Activated CD4-positive, alpha-beta T cell treated with anti-CD3 and anti-CD28 coated beads, Interleukin-2, amount 50 U/mL, for 1 hour (primary cell): ENCODE data around the gene COX15.
"Not testable (repeated sequence)": the region's sequence is repeated elsewhere in the genome, so short reads cannot be mapped to it uniquely, and the experiment has no call there.

Source experiments
- DNase-seq: peaks from one replicate; pipeline ENCODE4 v3.0.0-alpha.2; 2020

Gene COX15

GRCh38 chr10:99732033-99732842, at the start of gene COX15, which contains the start of gene CUTC:
Gene COX15 (minus strand): TSS chr10:99732127. CDS start chr10:99732049, 78 bp downstream.
Gene CUTC (plus strand): TSS chr10:99732234. CDS start chr10:99732349, 115 bp downstream.
- DNase-seq, result peak; percentile 93

DNA sequence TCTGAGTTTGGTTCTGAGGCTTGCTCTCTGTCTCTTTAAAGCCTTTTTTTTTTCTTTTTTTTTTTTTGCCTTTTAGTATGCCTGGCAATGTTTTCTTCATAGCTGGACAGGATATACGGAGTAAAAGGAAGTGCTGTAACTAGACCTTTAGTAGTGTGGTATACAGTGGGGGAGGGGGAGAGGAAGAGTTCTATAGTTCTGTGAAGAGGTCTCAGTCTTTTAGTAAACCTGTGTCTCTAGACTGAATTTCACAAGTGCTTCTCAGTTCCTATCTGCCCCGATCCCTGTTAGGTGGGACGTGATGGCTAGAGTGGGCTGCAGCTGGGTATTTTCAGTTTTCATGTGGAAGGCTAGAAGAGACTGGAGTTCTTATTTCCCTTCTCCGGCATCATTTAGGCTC, 47.4 kb upstream of the COX15 start:
- DNase-seq, result no peak

GRCh38 chr10:99777918-99778714, 46.2 kb upstream of the COX15 start:
- no peak for DNase-seq

DNA sequence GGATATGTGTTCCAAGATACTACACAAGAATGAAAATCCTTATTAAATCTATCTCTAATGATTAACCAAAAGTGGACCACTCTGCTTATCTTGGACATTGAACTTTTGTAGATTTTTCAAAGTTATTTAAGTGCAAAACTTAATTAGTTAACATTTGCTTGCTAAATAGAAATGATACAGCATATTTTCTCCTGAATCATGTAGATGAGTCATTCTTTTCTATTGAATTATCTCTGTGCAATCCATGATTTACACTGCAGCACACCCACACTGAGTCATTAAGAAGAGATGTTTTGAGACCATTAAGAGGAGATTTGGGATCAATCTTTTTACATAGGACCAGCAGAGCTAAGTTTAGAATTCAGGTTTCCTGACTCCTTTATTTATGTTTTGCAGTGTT, 43.9 kb upstream of the COX15 start:
- DNase-seq, result no peak

DNA sequence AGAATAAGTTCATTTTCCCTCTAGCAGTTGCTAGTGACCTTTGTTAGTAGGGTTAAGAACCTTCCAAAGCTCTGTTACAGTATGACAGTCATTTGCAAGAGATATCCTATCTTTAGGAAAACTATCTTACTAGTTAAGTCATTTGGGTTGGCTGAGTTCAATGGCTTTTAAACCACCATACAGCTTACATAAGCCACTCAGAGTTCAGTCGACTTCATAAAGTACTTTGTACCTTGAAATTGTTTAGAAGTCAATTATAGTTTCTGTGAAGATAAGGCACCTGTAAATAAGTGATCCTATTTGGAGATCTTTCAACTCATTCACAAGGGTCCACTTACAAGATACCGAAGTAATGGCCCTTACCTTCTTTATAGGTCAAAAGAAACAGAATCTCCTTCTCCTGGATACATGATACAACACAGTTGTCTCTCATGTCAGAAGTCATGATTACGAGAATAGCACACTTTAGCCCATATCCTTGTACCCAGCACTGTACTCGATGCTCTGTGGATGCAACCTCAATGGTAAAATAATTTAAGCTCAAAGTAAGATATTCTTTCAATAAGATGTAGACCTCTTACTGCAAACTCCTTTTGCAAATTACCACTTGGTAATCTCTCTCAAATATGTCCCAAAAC, 38.6 kb upstream of the COX15 start:
- DNase-seq, result no peak

DNA sequence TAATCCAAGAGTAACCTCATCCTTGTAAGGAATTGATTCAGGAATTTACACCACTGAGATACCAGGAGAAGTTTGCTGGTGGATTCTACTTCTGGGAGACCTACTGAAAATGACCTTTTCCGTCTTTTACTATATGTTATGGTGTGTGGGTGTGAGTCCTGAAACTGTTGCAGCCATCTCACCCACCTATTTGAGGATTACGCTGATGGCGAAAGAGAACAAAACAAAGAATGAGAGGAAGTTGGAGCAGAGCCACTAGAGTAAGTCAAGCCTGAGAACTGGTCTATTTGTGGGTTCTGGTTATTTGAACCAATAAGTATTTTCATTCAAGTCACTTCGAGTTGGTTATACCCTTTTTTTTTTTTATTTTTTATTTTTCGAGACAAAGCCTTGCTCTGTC, 37.8 kb upstream of the COX15 start:
- DNase-seq, result no peak

- no peak for DNase-seq
Observed at GRCh38 chr10:99768556-99768955, 36.6 kb upstream of the COX15 start.

- no peak for DNase-seq
Observed at GRCh38 chr10:99767901-99768300, 36.0 kb upstream of the COX15 start.

DNA sequence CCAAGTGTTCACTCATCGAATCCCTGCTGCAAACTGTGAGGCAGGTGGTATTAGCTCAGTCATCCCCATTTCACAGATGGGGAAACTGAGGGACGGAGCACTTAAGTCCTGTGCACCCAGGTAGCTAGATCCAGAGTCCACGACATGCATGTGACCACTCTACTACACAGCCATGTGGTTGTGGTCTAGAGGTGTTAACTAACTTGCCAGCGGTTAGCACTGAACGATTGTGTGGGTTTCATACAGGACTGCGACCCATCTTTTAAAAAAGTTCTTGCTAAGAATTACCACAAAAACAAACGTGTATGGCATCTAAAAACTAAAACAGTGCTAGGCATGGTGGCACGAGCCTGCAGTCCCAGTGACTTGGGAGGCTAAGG, 34.4 kb upstream of the COX15 start:
- DNase-seq, result no peak

DNA sequence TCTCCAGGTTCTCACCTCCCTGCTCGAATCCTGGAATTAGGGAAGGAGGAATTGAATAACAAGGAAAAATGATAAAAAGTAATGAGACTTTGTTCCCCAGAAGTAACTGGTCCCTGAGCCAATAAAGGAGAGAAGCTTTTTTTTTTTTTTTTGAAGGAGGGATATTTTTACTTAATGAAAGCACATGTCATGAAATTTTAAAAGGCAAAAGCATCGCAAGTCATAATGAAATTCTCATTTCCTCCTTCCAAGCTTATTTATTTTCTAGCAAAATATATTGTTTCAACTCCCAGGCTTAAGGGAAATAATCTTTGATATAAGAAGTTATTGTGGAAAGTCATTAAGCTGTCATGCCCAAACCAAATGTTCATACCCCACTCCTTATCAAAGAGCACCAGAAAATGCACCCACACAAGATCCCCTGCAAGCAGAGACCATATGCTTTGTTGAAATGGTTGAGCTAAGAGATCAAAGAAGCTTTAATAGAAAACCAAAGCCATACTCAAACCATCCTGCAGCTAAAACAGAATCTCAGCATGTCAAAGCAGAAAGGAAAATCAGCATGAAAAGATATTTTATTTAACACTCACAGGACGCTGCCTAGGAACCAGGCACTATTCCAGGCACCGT, 33.9 kb upstream of the COX15 start:
- no peak for DNase-seq

DNA sequence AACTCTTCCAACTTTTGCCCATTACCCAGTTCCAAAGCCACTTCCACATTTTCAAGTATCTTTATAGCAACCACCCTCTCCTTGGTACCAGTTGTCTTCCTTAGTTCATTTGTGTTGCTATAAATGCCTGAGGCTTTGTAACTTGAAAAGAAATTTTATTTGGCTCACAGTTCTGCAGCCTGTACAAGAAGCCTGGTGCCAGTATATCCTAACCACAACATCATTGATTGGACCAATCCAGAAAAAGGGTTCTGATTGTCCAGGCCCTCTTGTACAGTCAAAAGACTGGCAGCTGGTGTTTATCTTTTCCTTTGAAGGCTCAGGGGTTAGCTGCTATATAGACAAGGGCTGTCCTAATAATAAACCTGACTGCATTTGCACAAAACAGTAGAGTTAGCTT, 29.4 kb upstream of the COX15 start:
- no peak for DNase-seq

DNA sequence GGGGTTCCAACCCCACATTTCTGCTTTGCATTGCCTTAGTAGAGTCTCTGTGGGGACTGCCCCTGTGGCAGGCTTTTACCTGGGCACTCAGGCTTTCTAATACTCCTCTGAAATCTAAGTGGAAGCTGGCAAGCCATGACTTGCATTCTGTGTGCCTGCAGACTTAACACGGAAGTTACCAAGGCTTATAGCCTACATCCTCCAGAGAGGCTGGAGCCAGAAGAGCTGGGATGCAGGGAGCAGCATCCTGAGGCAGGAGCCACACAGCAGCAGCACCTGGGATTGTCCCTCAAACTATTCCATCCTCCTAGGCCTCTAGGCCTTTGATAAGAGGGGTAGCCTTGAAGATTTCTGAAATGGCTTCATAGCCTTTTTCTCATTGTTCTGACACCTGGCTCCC, 28.4 kb upstream of the COX15 start:
- DNase-seq, result no peak

DNA sequence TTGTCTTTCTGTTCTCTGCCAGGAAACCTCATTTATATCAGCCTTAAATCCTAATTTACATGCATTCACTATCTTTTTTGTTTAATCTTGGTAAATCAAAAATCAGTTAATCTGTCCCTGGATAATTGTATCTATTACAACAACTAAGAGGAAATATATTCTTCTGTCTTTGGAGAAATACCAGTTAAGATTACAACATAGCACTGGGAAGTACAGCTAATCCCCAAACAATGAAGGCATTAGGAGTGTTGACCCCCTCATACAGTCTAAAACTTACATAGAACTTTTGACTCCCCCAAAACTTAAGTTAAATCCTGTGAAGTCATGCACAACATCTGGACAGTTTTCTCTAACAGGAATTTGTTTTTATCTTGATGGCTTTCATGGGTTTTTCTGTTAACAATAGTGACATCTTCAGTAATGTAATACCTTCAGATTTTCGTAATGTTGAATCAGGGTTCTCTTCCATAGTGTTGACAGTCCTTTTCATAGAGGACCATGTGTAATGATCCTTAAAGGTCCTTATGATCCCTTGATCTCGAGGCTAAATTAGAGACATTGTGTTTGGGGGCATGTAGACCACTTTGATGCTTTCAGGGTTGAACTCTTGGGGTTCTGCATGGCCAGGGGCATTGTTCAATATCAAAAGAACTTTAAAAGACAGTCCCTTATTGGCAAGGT, 26.4 kb upstream of the COX15 start:
- no peak for DNase-seq

GRCh38 chr10:99756159-99756558, 24.2 kb upstream of the COX15 start:
- no peak for DNase-seq

DNA sequence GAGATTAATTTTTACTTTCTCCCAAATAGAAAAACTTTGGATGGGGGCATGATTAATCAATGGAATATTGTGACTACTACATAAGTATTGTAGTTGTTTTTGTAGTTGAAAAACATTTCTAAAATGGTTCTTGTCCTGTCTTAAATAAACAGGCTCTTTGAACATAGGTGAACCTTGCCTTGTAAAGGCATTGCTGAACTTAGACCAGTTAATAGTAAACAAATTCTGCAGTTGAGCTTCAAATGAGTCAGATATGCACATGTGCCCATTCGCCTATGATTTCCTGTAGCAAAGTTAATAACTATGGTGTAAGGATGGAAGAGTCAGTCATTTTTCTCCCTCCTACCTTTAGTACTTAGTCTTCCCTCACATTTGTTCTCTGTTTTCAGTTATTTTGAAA, 22.7 kb upstream of the COX15 start:
- no peak for DNase-seq

GRCh38 chr10:99750641-99751040, 18.7 kb upstream of the COX15 start:
- DNase-seq, result no peak

DNA sequence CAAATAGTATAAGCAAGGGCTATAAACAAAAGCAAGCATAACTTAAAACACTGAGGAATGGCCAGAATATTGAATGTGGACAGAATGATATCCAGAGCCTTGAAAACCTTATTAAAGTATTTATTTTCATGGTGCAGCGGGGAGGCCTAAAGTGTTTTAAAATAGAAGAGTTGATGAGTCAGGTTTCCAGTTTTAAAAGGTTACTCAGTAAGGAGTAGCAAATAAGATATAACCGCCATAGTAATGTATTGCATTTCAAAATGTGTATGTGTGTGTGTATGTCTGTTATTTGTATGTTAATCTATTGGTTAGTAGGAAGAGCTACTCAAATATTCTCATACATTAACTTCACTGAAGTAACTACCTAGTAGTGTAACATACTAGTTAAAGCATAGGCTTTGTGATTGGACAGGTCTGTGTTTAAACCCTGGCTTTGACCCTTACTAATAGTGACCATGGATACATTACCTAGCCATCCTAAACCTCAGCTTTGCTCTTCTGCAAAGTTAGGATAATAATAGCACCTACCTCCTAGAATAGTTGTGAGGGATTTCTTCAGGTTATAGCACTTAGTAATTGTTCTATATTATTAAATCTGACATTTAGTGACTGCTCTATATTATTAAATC, 17.0 kb upstream of the COX15 start:
- no peak for DNase-seq

DNA sequence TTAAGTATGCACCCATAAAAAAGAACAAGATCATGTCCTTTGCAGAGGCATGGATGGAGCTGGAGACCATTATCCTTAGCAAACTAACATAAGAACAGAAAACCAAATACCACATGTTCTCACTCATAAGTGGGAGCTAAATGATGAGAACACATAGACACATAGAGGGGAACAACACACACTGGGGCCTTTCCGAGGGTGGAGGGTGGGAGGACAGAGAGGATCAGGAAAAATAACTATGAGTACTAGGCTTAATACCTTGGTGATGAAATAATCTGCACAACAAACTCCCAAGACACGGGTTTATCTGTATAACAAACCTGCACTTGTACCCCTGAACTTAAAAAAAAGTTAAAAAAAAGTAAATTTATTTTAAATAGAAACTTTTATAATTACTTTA, 14.2 kb upstream of the COX15 start:
- not testable (repeated sequence) for DNase-seq

GRCh38 chr10:99743841-99744240, 11.9 kb upstream of the COX15 start:
- DNase-seq, result no peak

- no peak for DNase-seq
Observed at GRCh38 chr10:99742701-99743100, 10.8 kb upstream of the COX15 start.

GRCh38 chr10:99742254-99742653, 10.3 kb upstream of the COX15 start:
- DNase-seq, result no peak

- DNase-seq, result no peak
Observed at GRCh38 chr10:99740933-99741559, 9.1 kb upstream of the COX15 start.
